ENCODE data around the gene LPXN. TPM values are rescaled to one million over a fixed set of nuclear protein-coding genes. Genes with fewer than 3 reads are reported as not detected.

LPXN gene
- total and polyA plus RNA-seq, 10 of the 15 experiments (the other 5 are each of a cell fraction or from before 2014, with no cell fraction given): 131 to 349 (median 201) TPM

- TF ChIP-seq KAT2A (conservative IDR thresholded peaks at IDR 0.05; ENCODE audit: control insufficient read depth, low read depth, low read length): no peak
- peak; percentile 96 to 98; a peak in 3 of 4 replicates for TF ChIP-seq EP300 (IDR thresholded peaks at IDR 0.05; ENCODE audit: borderline replicate concordance in 1 of 2, control insufficient read depth in 1 of 2, low read depth in 2 of 2, low read length in 2 of 2)
These were observed 2.0 kb upstream of the LPXN start (continued) for GRCh38 chr11:58577555-58578135.

GRCh38 chr11:58576887-58577471 is 1.3 kb upstream of the LPXN start:
- intact Hi-C loops (cut with micrococcal nuclease; ENCODE audit: unreplicated experiment) (loop anchor here (1.0 to 10.0 kb wide), 5 partner anchors 98 to 978 kb away; no protein-coding TSS in a partner anchor), in situ Hi-C loops (cut with MboI) (loop anchor here (5.0 to 25.0 kb wide), 5 partner anchors 528 to 1240 kb away; partner anchors contain the start of genes FAM111B, P2RX3, PATL1 and SSRP1)
- H3K9me3 ChIP-seq (replicated peaks; ENCODE audit: control insufficient read depth, insufficient read depth, low read length): no peaks in the 10 kb centered on the region
- peak overlapping the region; percentile 99 for H3K27ac ChIP-seq (ENCODE audit: control insufficient read depth, insufficient read depth)
- ChIA-PET SMC1A (ENCODE audit: uncharacterized antibody, unreplicated experiment) (interaction anchor here (0.7 to 4.0 kb wide), 21 partner anchors 9 to 481 kb away, joined by 3 to 49 read pairs (median 5); partner anchors contain the start of gene CNTF), RAD21 (ENCODE audit: unreplicated experiment) (interaction anchor here (0.8 to 3.3 kb wide), 20 partner anchors 10 to 581 kb away, joined by 3 to 28 read pairs (median 4); no protein-coding TSS in a partner anchor), CTCF (interaction anchor here (0.6 to 10.4 kb wide), 40 partner anchors 9 to 559 kb away, joined by 3 to 110 read pairs (median 5); partner anchors contain the start of gene CNTF), POLR2A (interaction anchor here (0.8 to 2.4 kb wide), 11 partner anchors 9 to 984 kb away, joined by 3 to 13 read pairs (median 5); partner anchors contain the start of gene CNTF)
- peak overlapping the region; percentile 98 for H3K4me2 ChIP-seq (ENCODE audit: control insufficient read depth, insufficient read depth)
- no peaks in the 10 kb centered on the region for H4K20me1 ChIP-seq (ENCODE audit: control insufficient read depth, insufficient read depth)
- no TSS peak for BruUV-seq (replicated peaks)
- peaks cover 9% of the 10 kb centered on the region for H3K4me1 ChIP-seq (ENCODE audit: control insufficient read depth, insufficient read depth, low read length)
- peaks cover 80% of the 10 kb centered on the region for H3K79me2 ChIP-seq (ENCODE audit: control insufficient read depth, insufficient read depth, low read length)
- peak overlapping the region; percentile 100 for H3K9ac ChIP-seq (ENCODE audit: control insufficient read depth, insufficient read depth, low read length)
- H3K27me3 ChIP-seq (replicated peaks in 1 of 2; ENCODE audit: control insufficient read depth in 2 of 2, insufficient read depth in 2 of 2, low read length in 1 of 2): no peaks in the 10 kb centered on the region
- no peaks in the 10 kb centered on the region for H3K36me3 ChIP-seq (ENCODE audit: control insufficient read depth in 2 of 2, insufficient read depth in 2 of 2, low read length in 1 of 2)
- peak overlapping the region; percentile 77 for H3K4me3 ChIP-seq
- no peak overlapping the region; the same call in 1 of the 2 replicates for H2AFZ ChIP-seq (ENCODE audit: control insufficient read depth, low read depth, low read length)
- 0% methylated on average over 4 of the region's 4 CpGs for WGBS (ENCODE audit: insufficient coverage, insufficient replicate concordance, low lambda C conversion rate, missing lambda C conversion rate)
- FAIRE-seq (no peak), ATAC-seq (no peak), DNase-seq (ENCODE audit: low read depth, low spot score) (no peak)
- TF ChIP-seq SMAD1 (IDR thresholded peaks at IDR 0.05; ENCODE audit: low read depth, partially characterized antibody) (no peak), POLR2AphosphoS5 (IDR thresholded peaks at IDR 0.05; ENCODE audit: low read length) (peak; percentile 26; the same call in 1 of the 2 replicates), CHD1 (IDR thresholded peaks at IDR 0.05; ENCODE audit: low read depth, low read length) (peak; percentile 77; the same call in 1 of the 2 replicates), ESRRA (IDR thresholded peaks at IDR 0.05; ENCODE audit: low read length) (no peak), ZNF217 (IDR thresholded peaks at IDR 0.05) (peak; percentile 19; the same call in 1 of the 2 replicates), SMC3 (IDR thresholded peaks at IDR 0.05; ENCODE audit: borderline replicate concordance, low read length) (peak; percentile 36; the same call in 1 of the 2 replicates), KAT2A (conservative IDR thresholded peaks at IDR 0.05; ENCODE audit: control insufficient read depth, low read depth, low read length) (no peak), NFXL1 (IDR thresholded peaks at IDR 0.05; ENCODE audit: borderline replicate concordance) (no peak)
- TF ChIP-seq, protein P1, sequence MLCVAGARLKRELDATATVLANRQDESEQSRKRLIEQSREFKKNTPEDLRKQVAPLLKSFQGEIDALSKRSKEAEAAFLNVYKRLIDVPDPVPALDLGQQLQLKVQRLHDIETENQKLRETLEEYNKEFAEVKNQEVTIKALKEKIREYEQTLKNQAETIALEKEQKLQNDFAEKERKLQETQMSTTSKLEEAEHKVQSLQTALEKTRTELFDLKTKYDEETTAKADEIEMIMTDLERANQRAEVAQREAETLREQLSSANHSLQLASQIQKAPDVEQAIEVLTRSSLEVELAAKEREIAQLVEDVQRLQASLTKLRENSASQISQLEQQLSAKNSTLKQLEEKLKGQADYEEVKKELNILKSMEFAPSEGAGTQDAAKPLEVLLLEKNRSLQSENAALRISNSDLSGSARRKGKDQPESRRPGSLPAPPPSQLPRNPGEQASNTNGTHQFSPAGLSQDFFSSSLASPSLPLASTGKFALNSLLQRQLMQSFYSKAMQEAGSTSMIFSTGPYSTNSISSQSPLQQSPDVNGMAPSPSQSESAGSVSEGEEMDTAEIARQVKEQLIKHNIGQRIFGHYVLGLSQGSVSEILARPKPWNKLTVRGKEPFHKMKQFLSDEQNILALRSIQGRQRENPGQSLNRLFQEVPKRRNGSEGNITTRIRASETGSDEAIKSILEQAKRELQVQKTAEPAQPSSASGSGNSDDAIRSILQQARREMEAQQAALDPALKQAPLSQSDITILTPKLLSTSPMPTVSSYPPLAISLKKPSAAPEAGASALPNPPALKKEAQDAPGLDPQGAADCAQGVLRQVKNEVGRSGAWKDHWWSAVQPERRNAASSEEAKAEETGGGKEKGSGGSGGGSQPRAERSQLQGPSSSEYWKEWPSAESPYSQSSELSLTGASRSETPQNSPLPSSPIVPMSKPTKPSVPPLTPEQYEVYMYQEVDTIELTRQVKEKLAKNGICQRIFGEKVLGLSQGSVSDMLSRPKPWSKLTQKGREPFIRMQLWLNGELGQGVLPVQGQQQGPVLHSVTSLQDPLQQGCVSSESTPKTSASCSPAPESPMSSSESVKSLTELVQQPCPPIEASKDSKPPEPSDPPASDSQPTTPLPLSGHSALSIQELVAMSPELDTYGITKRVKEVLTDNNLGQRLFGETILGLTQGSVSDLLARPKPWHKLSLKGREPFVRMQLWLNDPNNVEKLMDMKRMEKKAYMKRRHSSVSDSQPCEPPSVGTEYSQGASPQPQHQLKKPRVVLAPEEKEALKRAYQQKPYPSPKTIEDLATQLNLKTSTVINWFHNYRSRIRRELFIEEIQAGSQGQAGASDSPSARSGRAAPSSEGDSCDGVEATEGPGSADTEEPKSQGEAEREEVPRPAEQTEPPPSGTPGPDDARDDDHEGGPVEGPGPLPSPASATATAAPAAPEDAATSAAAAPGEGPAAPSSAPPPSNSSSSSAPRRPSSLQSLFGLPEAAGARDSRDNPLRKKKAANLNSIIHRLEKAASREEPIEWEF (IDR thresholded peaks at IDR 0.05; ENCODE audit: insufficient replicate concordance, low read depth, low read length): peak; percentile 22
- TF ChIP-seq, protein P2, sequence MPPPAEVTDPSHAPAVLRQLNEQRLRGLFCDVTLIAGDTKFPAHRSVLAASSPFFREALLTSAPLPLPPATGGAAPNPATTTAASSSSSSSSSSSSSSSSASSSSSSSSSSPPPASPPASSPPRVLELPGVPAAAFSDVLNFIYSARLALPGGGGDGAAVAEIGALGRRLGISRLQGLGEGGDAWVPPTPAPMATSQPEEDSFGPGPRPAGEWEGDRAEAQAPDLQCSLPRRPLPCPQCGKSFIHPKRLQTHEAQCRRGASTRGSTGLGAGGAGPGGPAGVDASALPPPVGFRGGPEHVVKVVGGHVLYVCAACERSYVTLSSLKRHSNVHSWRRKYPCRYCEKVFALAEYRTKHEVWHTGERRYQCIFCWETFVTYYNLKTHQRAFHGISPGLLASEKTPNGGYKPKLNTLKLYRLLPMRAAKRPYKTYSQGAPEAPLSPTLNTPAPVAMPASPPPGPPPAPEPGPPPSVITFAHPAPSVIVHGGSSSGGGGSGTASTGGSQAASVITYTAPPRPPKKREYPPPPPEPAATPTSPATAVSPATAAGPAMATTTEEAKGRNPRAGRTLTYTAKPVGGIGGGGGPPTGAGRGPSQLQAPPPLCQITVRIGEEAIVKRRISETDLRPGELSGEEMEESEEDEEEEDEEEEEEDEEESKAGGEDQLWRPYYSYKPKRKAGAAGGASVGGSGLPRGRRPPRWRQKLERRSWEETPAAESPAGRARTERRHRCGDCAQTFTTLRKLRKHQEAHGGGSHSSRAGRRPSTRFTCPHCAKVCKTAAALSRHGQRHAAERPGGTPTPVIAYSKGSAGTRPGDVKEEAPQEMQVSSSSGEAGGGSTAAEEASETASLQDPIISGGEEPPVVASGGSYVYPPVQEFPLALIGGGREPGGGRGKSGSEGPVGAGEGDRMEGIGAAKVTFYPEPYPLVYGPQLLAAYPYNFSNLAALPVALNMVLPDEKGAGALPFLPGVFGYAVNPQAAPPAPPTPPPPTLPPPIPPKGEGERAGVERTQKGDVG (CRISPR knock-in tag; IDR thresholded peaks at IDR 0.05): no peak

Measured in GM12878 (cell line).